DOHH2 (cell line): ENCODE results near the gene PGF.

Source experiments
- H3F3A ChIP-seq: fragments of 200-600 bp; sonication (generic), shearing (Covaris generic); 2 replicates; pipeline ENCODE4 v1.6.0; 2016; ENCODE audit warnings: antibody characterized with exemption, mild to moderate bottlenecking; ENCODE audit not compliant: control insufficient read depth, insufficient read depth
- H3K27ac ChIP-seq: fragments of 200-600 bp; sonication (generic); 2 replicates; pipeline ENCODE4 v1.5.1; 2014; ENCODE audit warnings: low read depth, mild to moderate bottlenecking, low read length, moderate library complexity
- H3K27me3 ChIP-seq: fragments of 200-600 bp; sonication (generic); 2 replicates; pipeline ENCODE4 v1.6.1; 2014; ENCODE audit warnings: mild to moderate bottlenecking, low read length, mixed read lengths; ENCODE audit not compliant: control insufficient read depth
- H3K36me3 ChIP-seq: fragments of 200-600 bp; sonication (generic); 2 replicates; pipeline ENCODE4 v1.6.1; 2014; ENCODE audit warnings: mild to moderate bottlenecking, low read length, moderate library complexity, mixed read lengths; ENCODE audit not compliant: control insufficient read depth
- H3K4me1 ChIP-seq: fragments of 200-600 bp; sonication (generic); 2 replicates; pipeline ENCODE4 v1.6.1; 2014; ENCODE audit warnings: mild to moderate bottlenecking, low read length, mixed read lengths; ENCODE audit not compliant: control insufficient read depth
- H3K4me2 ChIP-seq: fragments of 200-600 bp; sonication (generic); 2 replicates; pipeline ENCODE4 v1.6.0; 2014; ENCODE audit warnings: mild to moderate bottlenecking, low read length, moderate library complexity
- H3K4me3 ChIP-seq: fragments of 200-600 bp; sonication (generic); 2 replicates; pipeline ENCODE4 v1.5.1; 2014; ENCODE audit warnings: mild to moderate bottlenecking, low read length, mixed read lengths
- H3K79me2 ChIP-seq: fragments of 200-600 bp; sonication (generic); 2 replicates; pipeline ENCODE4 v1.6.1; 2014; ENCODE audit warnings: mild to moderate bottlenecking, low read length, mixed read lengths; ENCODE audit not compliant: control insufficient read depth
- H3K9me2 ChIP-seq: fragments of 200-600 bp; sonication (generic); replicated peaks from 2 replicates; pipeline ENCODE4 v1.6.1; 2014; ENCODE audit warnings: mild to moderate bottlenecking, low read length, mixed read lengths; ENCODE audit not compliant: control insufficient read depth
- H3K9me3 ChIP-seq: fragments of 200-600 bp; sonication (generic); 2 replicates; pipeline ENCODE4 v1.6.1; 2014; ENCODE audit warnings: antibody characterized with exemption, low read length, mixed read lengths; ENCODE audit not compliant: control insufficient read depth, insufficient read depth
- H4K20me1 ChIP-seq: fragments of 200-600 bp; sonication (generic); 2 replicates; pipeline ENCODE4 v1.6.0; 2014; ENCODE audit warnings: low read depth, mild to moderate bottlenecking, antibody characterized with exemption, low read length, moderate library complexity; ENCODE audit not compliant: control insufficient read depth, insufficient read depth
- CTCF ChIP-seq: fragments of 200-600 bp; sonication (generic); IDR thresholded peaks from one replicate; pipeline ENCODE4 v1.5.1; 2014; ENCODE audit warnings: antibody characterized with exemption, mild to moderate bottlenecking, low read depth, low read length; ENCODE audit not compliant: poor library complexity, severe bottlenecking
- EZH2phosphoT487 ChIP-seq: fragments of 200-600 bp; sonication (generic); IDR thresholded peaks from 2 replicates; pipeline ENCODE4 v1.6.1; 2017; ENCODE audit warnings: borderline replicate concordance, mild to moderate bottlenecking, antibody characterized with exemption, low read length, moderate library complexity, mixed read lengths

Gene PGF

GRCh38 chr14:74963178-74963704 is 7.8 kb upstream of the PGF start:
- Histone ChIP-seq H3K4me2 (peak overlapping the region; percentile 55; the same call in 1 of the 2 replicates), H3K79me2 (no peaks in the 10 kb centered on the region), H3K27ac (no peak overlapping the region), H3K36me3 (no peaks in the 10 kb centered on the region), H3K9me2 (no peaks in the 10 kb centered on the region), H3K4me3 (no peak overlapping the region), H3K9me3 (no peaks in the 10 kb centered on the region), H3K4me1 (peaks cover 15% of the 10 kb centered on the region), H4K20me1 (no peaks in the 10 kb centered on the region), H3K27me3 (0 out of 2 replicates have a peak, but pooled peaks cover 5% of the 10 kb centered on the region), H3F3A (no peaks in the 10 kb centered on the region)
- no peak for TF ChIP-seq CTCF
- no peak for TF ChIP-seq EZH2phosphoT487

GRCh38 chr14:74962493-74962892 is 7.1 kb upstream of the PGF start:
- H3F3A ChIP-seq, result no peaks in the 10 kb centered on the region
- no peaks in the 10 kb centered on the region for H3K9me2 ChIP-seq
- H3K4me2 ChIP-seq, result peak overlapping the region; percentile 55
- peak overlapping the region; percentile 19 for H3K4me3 ChIP-seq
- H3K36me3 ChIP-seq, result no peaks in the 10 kb centered on the region
- H3K27me3 ChIP-seq, result 0 out of 2 replicates have a peak, but pooled peaks cover 5% of the 10 kb centered on the region
- no peaks in the 10 kb centered on the region for H3K9me3 ChIP-seq
- no peaks in the 10 kb centered on the region for H4K20me1 ChIP-seq
- TF ChIP-seq CTCF (no peak), EZH2phosphoT487 (no peak)
- no peaks in the 10 kb centered on the region for H3K79me2 ChIP-seq
- peaks cover 15% of the 10 kb centered on the region for H3K4me1 ChIP-seq
- H3K27ac ChIP-seq, result no peak overlapping the region

- Histone ChIP-seq H4K20me1 (no peaks in the 10 kb centered on the region), H3K4me3 (peak overlapping the region; percentile 19), H3K27me3 (0 out of 2 replicates have a peak, but pooled peaks cover under 1% of the 10 kb centered on the region), H3K27ac (no peak overlapping the region), H3K9me3 (no peaks in the 10 kb centered on the region), H3K4me2 (peak overlapping the region; percentile 55), H3K9me2 (no peaks in the 10 kb centered on the region), H3F3A (no peaks in the 10 kb centered on the region), H3K4me1 (peaks cover 15% of the 10 kb centered on the region), H3K36me3 (no peaks in the 10 kb centered on the region), H3K79me2 (no peaks in the 10 kb centered on the region)
- TF ChIP-seq EZH2phosphoT487, result no peak
- no peak for TF ChIP-seq CTCF
Observed at GRCh38 chr14:74962046-74962445, 6.6 kb upstream of the PGF start.
